ACC112 (cell line): ENCODE results near the gene SGPP2.
"Not testable (repeated sequence)": the region's sequence is repeated elsewhere in the genome, so short reads cannot be mapped to it uniquely, and the experiment has no call there.

Experiments
- H2AFZ ChIP-seq: fragments of 200-600 bp; sonication (generic); one replicate; pipeline ENCODE4 v1.6.0; 2017; ENCODE audit warnings: antibody characterized with exemption, low read length; ENCODE audit not compliant: unreplicated experiment
- H3K27ac ChIP-seq: fragments of 200-600 bp; sonication (generic); 2 replicates; pipeline ENCODE4 v1.5.1; 2014; ENCODE audit warnings: low read depth, mild to moderate bottlenecking, antibody characterized with exemption, low read length, moderate library complexity
- H3K27me3 ChIP-seq: fragments of 200-600 bp; sonication (generic); 2 replicates; pipeline ENCODE4 v1.6.1; 2014; ENCODE audit warnings: mild to moderate bottlenecking, antibody characterized with exemption, low read length, moderate library complexity, mixed read lengths; ENCODE audit not compliant: insufficient read depth
- H3K36me3 ChIP-seq: fragments of 200-600 bp; sonication (generic); 2 replicates; pipeline ENCODE4 v1.6.1; 2016; ENCODE audit warnings: mild to moderate bottlenecking, antibody characterized with exemption, low read length, moderate library complexity, mixed read lengths; ENCODE audit not compliant: insufficient read depth
- H3K4me1 ChIP-seq: fragments of 200-600 bp; sonication (generic); one replicate; pipeline ENCODE4 v1.6.1; 2016; ENCODE audit warnings: low read length, mixed read lengths; ENCODE audit not compliant: insufficient read depth, unreplicated experiment, control insufficient read depth
- H3K4me3 ChIP-seq: fragments of 200-600 bp; sonication (generic); 2 replicates; pipeline ENCODE4 v1.5.1; 2014; ENCODE audit warnings: mild to moderate bottlenecking, low read depth, low read length
- H3K79me2 ChIP-seq: fragments of 200-600 bp; sonication (generic); one replicate; pipeline ENCODE4 v1.6.0; 2016; ENCODE audit warnings: low read length; ENCODE audit not compliant: control insufficient read depth, unreplicated experiment, insufficient read depth

SGPP2 gene

DNA sequence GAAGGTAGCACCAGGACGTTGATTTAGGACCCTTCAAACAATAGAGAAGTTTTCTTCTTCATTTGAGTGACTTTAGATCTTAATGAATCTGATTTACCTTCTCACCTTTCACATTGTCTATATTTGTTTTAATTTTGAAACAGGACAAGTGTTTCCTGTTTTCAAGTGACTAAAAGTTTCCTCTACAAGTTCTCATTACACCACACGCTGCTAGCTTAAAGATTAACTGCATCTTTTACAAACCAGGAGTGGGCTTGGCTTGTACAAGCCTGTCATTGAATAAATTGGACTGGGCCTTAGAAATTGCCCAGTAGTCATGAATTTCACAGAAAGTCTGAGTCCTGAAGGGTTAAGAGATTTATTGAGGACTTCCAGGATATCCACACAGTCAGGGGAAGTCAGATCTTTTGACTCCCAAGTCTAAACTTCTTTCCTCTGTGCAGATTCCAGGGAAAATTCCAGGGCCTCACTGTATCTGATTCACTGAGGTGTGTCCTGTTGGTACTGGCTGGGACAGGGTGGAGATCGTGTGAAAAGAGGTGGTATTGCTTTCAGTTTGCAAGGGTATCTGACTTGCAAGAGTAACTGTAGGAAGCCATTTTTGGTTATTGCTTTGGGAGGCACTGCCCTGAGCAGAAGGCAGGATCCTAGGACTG is 3.4 kb downstream of the SGPP2 start:
- no peak overlapping the region for H3K27ac ChIP-seq

DNA sequence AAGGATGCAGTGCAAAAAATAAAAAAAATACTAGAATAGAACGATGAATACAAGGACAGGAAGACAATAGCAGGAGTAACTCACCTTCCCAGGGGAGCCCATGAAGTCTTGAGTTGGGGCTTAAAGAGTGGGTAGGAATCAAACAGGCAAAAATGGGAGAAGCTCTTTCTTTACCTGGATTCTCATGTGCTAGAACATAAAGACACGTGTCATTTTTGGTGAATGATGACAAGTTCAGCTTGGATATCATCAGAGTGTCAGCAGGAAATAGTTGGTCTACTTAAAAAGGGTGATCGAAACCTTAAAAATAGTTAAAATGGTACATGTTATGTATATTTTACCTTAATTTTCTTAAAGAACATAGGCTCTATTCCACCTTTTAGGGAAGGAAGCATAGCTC is 5.7 kb downstream of the SGPP2 start:
- Histone ChIP-seq H3K36me3 (no peaks in the 10 kb centered on the region), H3K27ac (no peak overlapping the region), H3K27me3 (peaks cover 15% of the 10 kb centered on the region), H3K4me1 (no peaks in the 10 kb centered on the region), H2AFZ (no peak overlapping the region), H3K4me3 (no peak overlapping the region), H3K79me2 (no peaks in the 10 kb centered on the region)

More for the DNA sequence above, 3.4 kb downstream of the SGPP2 start:
- H3K27me3 ChIP-seq: peaks cover 37% of the 10 kb centered on the region
- no peak overlapping the region for H3K4me3 ChIP-seq
- no peaks in the 10 kb centered on the region for H3K4me1 ChIP-seq
- H3K79me2 ChIP-seq: no peaks in the 10 kb centered on the region
- H2AFZ ChIP-seq: no peak overlapping the region
- H3K36me3 ChIP-seq: no peaks in the 10 kb centered on the region

DNA sequence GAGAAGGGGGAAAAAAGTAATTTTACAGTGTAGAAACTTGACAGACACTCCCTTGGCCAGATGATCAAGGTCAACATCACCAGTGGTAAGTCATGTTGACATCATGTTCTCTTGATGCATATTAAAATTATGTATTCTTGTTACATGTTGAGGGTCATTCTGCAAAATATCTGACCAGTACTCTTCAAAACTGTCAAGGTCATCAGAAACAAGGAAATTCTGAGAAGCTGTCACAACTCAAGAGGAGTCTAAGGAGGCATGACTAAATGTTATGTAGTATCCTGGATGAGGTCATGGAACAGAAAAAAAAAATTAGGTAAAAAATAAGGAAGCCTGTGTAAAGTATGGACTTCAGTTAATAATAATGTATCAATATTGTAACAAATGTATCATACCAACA is 6.3 kb downstream of the SGPP2 start:
- Histone ChIP-seq H3K27ac (no peak overlapping the region), H3K4me1 (no peaks in the 10 kb centered on the region), H3K79me2 (no peaks in the 10 kb centered on the region), H3K27me3 (peaks cover 9% of the 10 kb centered on the region), H2AFZ (no peak overlapping the region), H3K36me3 (no peaks in the 10 kb centered on the region), H3K4me3 (no peak overlapping the region)

DNA sequence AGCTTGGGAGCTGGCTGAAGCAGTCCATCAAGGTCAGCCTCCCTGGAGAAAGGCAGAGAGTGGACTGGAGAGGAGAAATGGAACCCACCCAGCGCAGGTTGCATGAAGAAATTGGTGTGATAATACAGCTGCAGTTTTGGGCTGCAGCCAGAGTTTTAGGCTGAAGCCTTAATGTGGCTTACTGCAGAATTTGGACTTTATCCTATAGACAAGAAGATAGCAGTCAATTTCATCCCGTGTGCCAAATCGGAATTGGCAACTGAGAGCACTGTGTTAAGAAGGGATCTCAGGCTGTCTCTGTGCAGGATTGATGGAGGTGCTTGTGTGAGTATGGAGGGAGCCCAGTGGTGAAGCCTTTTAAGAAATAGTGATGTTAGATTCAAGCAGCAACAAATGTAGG is 7.5 kb downstream of the SGPP2 start:
- Histone ChIP-seq H3K27me3 (no peaks in the 10 kb centered on the region), H3K79me2 (no peaks in the 10 kb centered on the region)

DNA sequence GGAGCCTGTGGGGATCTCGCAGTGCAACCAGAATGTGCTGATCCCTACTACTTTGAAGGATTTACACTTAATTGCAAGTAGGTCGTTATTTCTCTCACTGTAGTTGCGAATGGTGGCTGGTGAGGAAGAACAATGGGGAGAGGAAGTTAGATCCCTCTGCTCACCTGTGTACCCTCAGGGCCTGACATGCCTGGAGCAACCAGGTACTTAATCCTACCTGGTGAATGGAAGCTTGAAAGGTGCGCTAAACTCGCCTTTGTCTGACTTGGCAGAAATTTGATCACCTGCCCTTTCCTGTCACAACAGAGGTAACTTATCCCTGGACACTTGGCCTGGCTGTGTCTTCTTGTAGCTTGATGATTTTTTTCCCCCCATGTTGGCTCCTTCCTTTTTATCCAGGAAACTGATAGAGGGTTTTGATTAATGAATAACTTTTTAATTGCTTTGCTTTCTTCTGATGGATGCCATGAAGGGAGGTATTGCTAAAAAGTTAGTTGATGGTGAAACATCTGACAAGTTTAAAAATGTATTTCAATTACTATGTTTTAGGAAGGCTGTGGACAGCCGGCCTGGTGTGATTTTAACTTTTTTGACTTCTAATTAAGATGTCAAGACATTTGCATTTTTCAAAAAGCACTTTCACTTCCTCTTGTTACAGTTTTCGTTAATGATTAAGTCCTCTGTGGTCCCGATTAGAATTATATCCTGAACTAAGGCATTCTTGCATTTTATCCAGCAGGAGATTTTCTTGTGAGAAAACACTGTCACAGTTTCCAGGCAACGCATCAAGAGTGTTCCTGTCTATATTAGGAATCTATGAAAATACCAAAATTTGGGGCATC is 9.2 kb downstream of the SGPP2 start:
- H3K4me3 ChIP-seq: no peak overlapping the region
- no peaks in the 10 kb centered on the region for H3K27me3 ChIP-seq
- H2AFZ ChIP-seq: no peak overlapping the region
- no peaks in the 10 kb centered on the region for H3K79me2 ChIP-seq
- no peaks in the 10 kb centered on the region for H3K36me3 ChIP-seq
- no peak overlapping the region for H3K27ac ChIP-seq
- no peaks in the 10 kb centered on the region for H3K4me1 ChIP-seq

More for the DNA sequence above, 7.5 kb downstream of the SGPP2 start:
- Histone ChIP-seq H3K36me3 (no peaks in the 10 kb centered on the region), H3K27ac (no peak overlapping the region), H3K4me1 (no peaks in the 10 kb centered on the region), H2AFZ (no peak overlapping the region), H3K4me3 (no peak overlapping the region)

DNA sequence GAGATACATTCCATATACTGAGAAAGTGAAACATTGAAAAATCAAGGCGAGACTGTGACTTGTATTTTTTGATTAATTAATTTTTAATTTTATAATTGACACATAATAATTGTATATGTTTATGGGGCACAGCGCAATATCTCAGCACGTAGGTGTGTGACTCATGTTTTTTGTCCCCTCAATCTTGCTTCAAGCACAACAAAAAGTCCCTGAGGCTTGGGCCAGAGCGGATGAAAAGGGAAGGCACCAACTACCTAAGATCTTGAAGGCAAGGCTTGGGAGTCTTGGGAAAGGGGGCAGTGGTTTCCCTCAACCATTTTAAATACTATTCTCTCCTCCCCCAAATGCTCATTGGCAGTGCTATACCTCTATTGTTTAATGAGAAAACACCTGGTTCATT is 9.9 kb downstream of the SGPP2 start:
- H3K79me2 ChIP-seq: no peaks in the 10 kb centered on the region
- H3K27ac ChIP-seq: no peak overlapping the region
- no peak overlapping the region for H2AFZ ChIP-seq
- H3K36me3 ChIP-seq: no peaks in the 10 kb centered on the region
- no peak overlapping the region for H3K4me3 ChIP-seq
- H3K4me1 ChIP-seq: no peaks in the 10 kb centered on the region
- H3K27me3 ChIP-seq: no peaks in the 10 kb centered on the region

DNA sequence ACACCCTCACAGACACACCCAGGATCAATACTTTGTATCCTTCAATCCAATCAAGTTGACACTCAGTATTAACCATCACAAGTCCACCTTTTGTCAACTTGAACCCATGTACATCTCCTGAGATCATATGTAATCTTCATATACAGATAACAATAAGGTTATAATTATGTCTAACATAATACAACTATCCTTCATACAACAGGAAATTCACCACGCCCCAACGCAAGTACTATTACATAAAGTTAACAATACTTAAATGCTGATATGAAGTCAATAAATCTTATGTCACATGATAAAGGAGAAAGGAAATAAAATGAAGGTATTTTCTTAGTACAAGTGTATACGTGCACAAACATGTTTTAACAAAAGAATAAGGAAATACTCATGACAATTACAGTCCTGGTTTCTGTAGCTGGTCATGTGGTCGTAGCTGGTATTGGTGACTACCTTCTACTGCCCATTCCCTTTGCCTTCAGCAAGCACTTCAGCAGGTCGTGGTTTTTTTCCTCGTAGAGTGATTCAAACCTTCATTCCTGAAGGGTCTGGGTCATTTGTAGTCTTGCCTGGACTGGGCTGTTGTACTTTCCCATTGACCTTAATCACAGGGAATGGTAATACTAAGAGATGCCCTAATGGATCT is 11.2 kb downstream of the SGPP2 start:
- H2AFZ ChIP-seq, H3K4me1 ChIP-seq, H3K79me2 ChIP-seq, H3K27me3 ChIP-seq, H3K36me3 ChIP-seq, H3K4me3 ChIP-seq, H3K27ac ChIP-seq: not testable (repeated sequence)

DNA sequence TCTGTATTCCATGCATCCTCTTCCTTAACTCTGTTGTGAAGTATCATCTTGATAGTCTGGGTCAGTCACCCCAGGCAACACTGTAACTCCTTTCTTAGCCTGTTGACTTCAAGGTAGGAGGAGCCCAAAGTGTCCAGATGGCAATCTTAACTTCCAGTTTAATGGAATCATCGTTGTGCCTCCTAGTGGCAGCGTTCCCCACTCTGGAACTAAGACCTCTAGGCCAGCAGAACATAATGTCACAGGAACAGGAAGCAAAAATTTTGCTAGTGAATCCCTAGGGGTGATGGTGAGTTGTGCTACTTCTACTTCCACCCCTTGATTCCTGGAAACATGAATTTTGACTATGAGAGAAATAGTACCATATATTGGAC is 11.7 kb downstream of the SGPP2 start:
- H2AFZ ChIP-seq: no peak overlapping the region
- no peaks in the 10 kb centered on the region for H3K4me1 ChIP-seq
- no peak overlapping the region for H3K27ac ChIP-seq
- H3K36me3 ChIP-seq: no peaks in the 10 kb centered on the region
- no peak overlapping the region for H3K4me3 ChIP-seq
- no peaks in the 10 kb centered on the region for H3K79me2 ChIP-seq
- H3K27me3 ChIP-seq: no peaks in the 10 kb centered on the region

DNA sequence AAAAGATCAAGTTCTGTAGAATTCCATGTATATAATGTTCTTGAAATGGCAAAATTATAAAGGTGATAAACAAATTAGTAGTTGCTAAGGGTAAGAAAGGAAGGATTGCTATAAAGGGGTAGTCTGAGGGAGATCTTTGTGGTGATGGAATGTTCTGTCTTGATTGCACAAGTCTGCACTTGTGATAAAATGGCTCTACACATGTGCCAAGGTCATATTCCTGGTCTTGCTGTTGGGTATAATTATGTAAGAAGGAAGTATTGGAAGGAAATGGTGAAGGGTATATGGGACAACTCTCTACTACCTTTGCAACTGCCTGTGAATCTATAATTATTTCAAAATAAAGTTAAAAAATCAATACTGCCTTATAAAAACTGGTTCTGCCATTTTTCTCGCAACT is 15.3 kb downstream of the SGPP2 start:
- H3K36me3 ChIP-seq: no peaks in the 10 kb centered on the region
- no peak overlapping the region for H2AFZ ChIP-seq
- H3K79me2 ChIP-seq: no peaks in the 10 kb centered on the region
- H3K27me3 ChIP-seq: no peaks in the 10 kb centered on the region
- H3K4me3 ChIP-seq: no peak overlapping the region
- H3K27ac ChIP-seq: no peak overlapping the region
- H3K4me1 ChIP-seq: no peaks in the 10 kb centered on the region

DNA sequence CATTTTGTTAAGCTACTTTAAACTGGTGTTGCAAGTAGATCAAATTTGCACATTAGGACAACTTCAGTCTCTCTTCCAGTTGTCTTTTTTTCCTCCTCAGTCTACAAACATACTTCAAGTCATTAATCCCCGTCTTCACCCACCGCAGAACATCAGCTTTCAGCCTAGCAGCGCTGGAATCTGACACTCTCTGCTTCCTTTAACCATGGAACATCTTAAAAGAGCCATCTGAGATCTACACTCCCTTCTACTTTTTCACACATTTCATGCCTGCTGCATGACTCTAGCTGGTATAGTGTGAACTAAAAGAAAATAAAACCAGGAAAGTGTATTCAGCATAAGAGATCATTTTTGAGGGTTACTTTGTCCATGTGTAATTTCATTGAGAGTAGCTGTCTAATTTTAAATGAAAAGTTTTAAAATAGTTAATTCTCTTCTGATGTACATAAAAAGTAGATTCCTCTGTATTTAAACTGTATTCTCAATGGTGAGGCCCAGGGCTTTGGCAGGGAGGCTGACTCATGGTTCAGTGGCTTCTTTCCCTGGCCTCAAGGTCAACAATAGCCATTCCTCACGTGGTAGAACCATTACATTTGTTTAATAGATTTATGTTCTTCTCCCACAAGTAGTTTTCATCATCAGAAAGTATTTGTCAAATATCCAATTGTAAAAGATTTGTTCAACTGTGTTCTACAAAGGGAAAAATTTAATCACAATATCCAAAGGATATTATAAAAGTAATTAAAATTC is 16.5 kb downstream of the SGPP2 start:
- Histone ChIP-seq H3K27me3 (no peaks in the 10 kb centered on the region), H3K36me3 (no peaks in the 10 kb centered on the region), H3K4me1 (no peaks in the 10 kb centered on the region), H3K27ac (no peak overlapping the region), H3K4me3 (no peak overlapping the region), H3K79me2 (no peaks in the 10 kb centered on the region), H2AFZ (no peak overlapping the region)
